BLaER1 treated with 17β-estradiol and CSF1 and Interleukin-3, amounts not matched to agents 10 nM and 100 nM (cell line): ENCODE results near the gene ZSWIM9.

Experiments
- H3K27ac ChIP-seq, 11 experiments: shearing (Covaris generic); formaldehyde crosslinking; 2 replicates each; pipeline ENCODE4 v1.8.1; 2022
- H3K27me3 ChIP-seq, 11 experiments: shearing (Covaris generic); formaldehyde crosslinking; 2 replicates each; pipeline ENCODE4 v1.8.1; 2022
- H3K36me3 ChIP-seq, 11 experiments: shearing (Covaris generic); formaldehyde crosslinking; 2 replicates each; pipeline ENCODE4 v1.8.1; 2022
- H3K4me1 ChIP-seq, 10 experiments: shearing (Covaris generic); formaldehyde crosslinking; 2 replicates each; pipeline ENCODE4 v1.8.1; 2022
- H3K4me2 ChIP-seq, 11 experiments: shearing (Covaris generic); formaldehyde crosslinking; 2 replicates each; pipeline ENCODE4 v1.8.1; 2022
- H3K4me3 ChIP-seq, 10 experiments: shearing (Covaris generic); formaldehyde crosslinking; 2 replicates each; pipeline ENCODE4 v1.8.1; 2022
- H3K9ac ChIP-seq, 11 experiments: shearing (Covaris generic); formaldehyde crosslinking; 2 replicates each; pipeline ENCODE4 v1.8.1; 2022
- H3K9me3 ChIP-seq, 11 experiments: shearing (Covaris generic); formaldehyde crosslinking; replicated peaks in 1 of 11; 2 replicates each; pipeline ENCODE4 v1.8.1; 2022
- H4K20me1 ChIP-seq, 11 experiments: shearing (Covaris generic); formaldehyde crosslinking; 2 replicates each; pipeline ENCODE4 v1.8.1; 2022
- Cebpa-rat ChIP-seq, 11 experiments: shearing (Covaris generic); IDR thresholded peaks; 2 replicates each; pipeline ENCODE4 v1.8.1; 2022

Gene ZSWIM9

GRCh38 chr19:48183356-48183755 lies 12.9 kb downstream of the ZSWIM9 start:
- Histone ChIP-seq H3K4me3 (no peak overlapping the region), H4K20me1 (no peaks in the 10 kb centered on the region), H3K4me1 (peaks cover 16 to 47% (median 35%) of the 10 kb centered on the region in 10 experiments), H3K9ac (no peak overlapping the region), H3K27ac (no peak overlapping the region; a peak in 1 of 22 replicates), H3K4me2 (peak overlapping the region in 2 of 11 experiments; percentile 7 to 16; a peak in 2 of 22 replicates), H3K36me3 (peaks cover 39 to 53% (median 46%) of the 10 kb centered on the region in 11 experiments), H3K9me3 (peaks cover 18 to 37% (median 31%) of the 10 kb centered on the region in 11 experiments), H3K27me3 (no peaks in the 10 kb centered on the region)
- TF ChIP-seq Cebpa-rat (IDR thresholded peaks at IDR 0.05): no peak

- Histone ChIP-seq H3K9me3 (peaks cover 11 to 29% (median 26%) of the 10 kb centered on the region in 11 experiments), H4K20me1 (no peaks in the 10 kb centered on the region), H3K27me3 (no peaks in the 10 kb centered on the region), H3K9ac (peak overlapping the region in 10 of 11 experiments; percentile 2 to 79 (median 58); a peak in 15 of 22 replicates), H3K4me3 (0 out of 20 replicates have a peak overlapping the region, but pooled peaks of 3 of the 10 experiments have one; percentile 16 to 45 (median 34)), H3K27ac (peak overlapping the region in 9 of 11 experiments; percentile 47 to 78 (median 68); a peak in 17 of 22 replicates), H3K36me3 (peaks cover 17 to 50% (median 35%) of the 10 kb centered on the region in 11 experiments), H3K4me1 (peaks cover 16 to 55% (median 44%) of the 10 kb centered on the region in 10 experiments), H3K4me2 (peak overlapping the region; percentile 54 to 99 (median 84))
- TF ChIP-seq Cebpa-rat (IDR thresholded peaks at IDR 0.05): no peak
Measured at GRCh38 chr19:48186015-48186414, 15.5 kb downstream of the ZSWIM9 start.

- Histone ChIP-seq H3K27ac (peak overlapping the region in 9 of 11 experiments; percentile 47 to 78 (median 68); a peak in 17 of 22 replicates), H3K4me2 (peak overlapping the region; percentile 54 to 99 (median 84)), H3K4me3 (peak overlapping the region in 7 of 10 experiments; percentile 16 to 50 (median 34); a peak in 9 of 20 replicates)
Measured at GRCh38 chr19:48186541-48186991, 16.1 kb downstream of the ZSWIM9 start.

GRCh38 chr19:48190288-48190884 lies 19.9 kb downstream of the ZSWIM9 start:
- peaks cover 0 to 9% (median 6%) of the 10 kb centered on the region in 11 experiments; a peak in 11 of 22 replicates for H3K9me3 ChIP-seq
- no peak overlapping the region for H3K4me3 ChIP-seq
- H3K4me1 ChIP-seq: peaks cover 16 to 48% (median 32%) of the 10 kb centered on the region in 10 experiments
- H3K4me2 ChIP-seq: no peak overlapping the region
- H3K27ac ChIP-seq: no peak overlapping the region
- H3K9ac ChIP-seq: no peak overlapping the region
- H3K27me3 ChIP-seq: no peaks in the 10 kb centered on the region
- TF ChIP-seq Cebpa-rat (IDR thresholded peaks at IDR 0.05): no peak
- H4K20me1 ChIP-seq: no peaks in the 10 kb centered on the region; a peak in 3 of 22 replicates
- peaks cover 8 to 34% (median 20%) of the 10 kb centered on the region in 11 experiments; a peak in 20 of 22 replicates for H3K36me3 ChIP-seq

More at GRCh38 chr19:48186541-48186991, 16.1 kb downstream of the ZSWIM9 start:
- H3K27me3 ChIP-seq: no peaks in the 10 kb centered on the region
- peak overlapping the region; percentile 43 to 79 (median 57); a peak in 20 of 22 replicates for H3K9ac ChIP-seq
- peaks cover 16 to 55% (median 44%) of the 10 kb centered on the region in 10 experiments for H3K4me1 ChIP-seq
- peaks cover 6 to 23% (median 20%) of the 10 kb centered on the region in 11 experiments for H3K9me3 ChIP-seq
- no peak for TF ChIP-seq Cebpa-rat (IDR thresholded peaks at IDR 0.05)
- peaks cover 11 to 44% (median 29%) of the 10 kb centered on the region in 11 experiments for H3K36me3 ChIP-seq
- no peaks in the 10 kb centered on the region for H4K20me1 ChIP-seq

- Histone ChIP-seq H3K4me2 (no peak overlapping the region), H3K27me3 (no peaks in the 10 kb centered on the region), H3K36me3 (peaks cover 8 to 34% (median 20%) of the 10 kb centered on the region in 11 experiments; a peak in 20 of 22 replicates), H3K4me1 (peaks cover 11 to 43% (median 27%) of the 10 kb centered on the region in 10 experiments), H3K9me3 (peaks cover 0 to 9% (median 6%) of the 10 kb centered on the region in 11 experiments; a peak in 11 of 22 replicates), H3K4me3 (no peak overlapping the region), H3K9ac (no peak overlapping the region), H3K27ac (no peak overlapping the region), H4K20me1 (no peaks in the 10 kb centered on the region; a peak in 3 of 22 replicates)
- TF ChIP-seq Cebpa-rat (IDR thresholded peaks at IDR 0.05): no peak
Measured at GRCh38 chr19:48190885-48191284, 20.4 kb downstream of the ZSWIM9 start.

- Histone ChIP-seq H3K4me2 (no peak overlapping the region), H3K4me3 (no peak overlapping the region), H3K36me3 (peaks cover 8 to 42% (median 24%) of the 10 kb centered on the region in 11 experiments; a peak in 20 of 22 replicates), H3K27me3 (no peaks in the 10 kb centered on the region), H4K20me1 (no peaks in the 10 kb centered on the region; a peak in 3 of 22 replicates), H3K27ac (no peak overlapping the region), H3K9ac (no peak overlapping the region), H3K9me3 (peaks cover 0 to 9% (median 6%) of the 10 kb centered on the region in 11 experiments; a peak in 11 of 22 replicates), H3K4me1 (peaks cover 7 to 36% (median 22%) of the 10 kb centered on the region in 10 experiments)
- TF ChIP-seq Cebpa-rat (IDR thresholded peaks at IDR 0.05): no peak
Measured at GRCh38 chr19:48192750-48193149, 22.3 kb downstream of the ZSWIM9 start.

- no peak overlapping the region for H3K4me3 ChIP-seq
- H4K20me1 ChIP-seq: no peaks in the 10 kb centered on the region; a peak in 3 of 22 replicates
- H3K36me3 ChIP-seq: peaks cover 3 to 35% (median 16%) of the 10 kb centered on the region in 11 experiments; a peak in 20 of 22 replicates
- H3K27me3 ChIP-seq: no peaks in the 10 kb centered on the region
- no peak overlapping the region for H3K4me2 ChIP-seq
- no peak overlapping the region for H3K27ac ChIP-seq
- no peak for TF ChIP-seq Cebpa-rat (IDR thresholded peaks at IDR 0.05)
- peaks cover 0 to 4% (median 1%) of the 10 kb centered on the region in 11 experiments; a peak in 11 of 22 replicates for H3K9me3 ChIP-seq
- H3K4me1 ChIP-seq: peaks cover 7 to 32% (median 14%) of the 10 kb centered on the region in 10 experiments; a peak in 19 of 20 replicates
- no peak overlapping the region for H3K9ac ChIP-seq
Measured at GRCh38 chr19:48194041-48194843, 23.8 kb downstream of the ZSWIM9 start.

GRCh38 chr19:48194844-48195830 lies 24.7 kb downstream of the ZSWIM9 start:
- H4K20me1 ChIP-seq: no peaks in the 10 kb centered on the region; a peak in 3 of 22 replicates
- TF ChIP-seq Cebpa-rat (IDR thresholded peaks at IDR 0.05): no peak
- no peak overlapping the region for H3K9ac ChIP-seq
- no peak overlapping the region for H3K27ac ChIP-seq
- peaks cover 0 to 30% (median 14%) of the 10 kb centered on the region in 11 experiments; a peak in 14 of 22 replicates for H3K36me3 ChIP-seq
- no peak overlapping the region for H3K4me2 ChIP-seq
- no peak overlapping the region for H3K4me3 ChIP-seq
- H3K4me1 ChIP-seq: peaks cover 7 to 31% (median 13%) of the 10 kb centered on the region in 10 experiments; a peak in 19 of 20 replicates
- no peaks in the 10 kb centered on the region for H3K27me3 ChIP-seq
- no peaks in the 10 kb centered on the region for H3K9me3 ChIP-seq
